ENCODE data around the gene GRAPL.
"Not testable (repeated sequence)": the region's sequence is repeated elsewhere in the genome, so short reads cannot be mapped to it uniquely, and the experiment has no call there.

GRAPL gene

DNA sequence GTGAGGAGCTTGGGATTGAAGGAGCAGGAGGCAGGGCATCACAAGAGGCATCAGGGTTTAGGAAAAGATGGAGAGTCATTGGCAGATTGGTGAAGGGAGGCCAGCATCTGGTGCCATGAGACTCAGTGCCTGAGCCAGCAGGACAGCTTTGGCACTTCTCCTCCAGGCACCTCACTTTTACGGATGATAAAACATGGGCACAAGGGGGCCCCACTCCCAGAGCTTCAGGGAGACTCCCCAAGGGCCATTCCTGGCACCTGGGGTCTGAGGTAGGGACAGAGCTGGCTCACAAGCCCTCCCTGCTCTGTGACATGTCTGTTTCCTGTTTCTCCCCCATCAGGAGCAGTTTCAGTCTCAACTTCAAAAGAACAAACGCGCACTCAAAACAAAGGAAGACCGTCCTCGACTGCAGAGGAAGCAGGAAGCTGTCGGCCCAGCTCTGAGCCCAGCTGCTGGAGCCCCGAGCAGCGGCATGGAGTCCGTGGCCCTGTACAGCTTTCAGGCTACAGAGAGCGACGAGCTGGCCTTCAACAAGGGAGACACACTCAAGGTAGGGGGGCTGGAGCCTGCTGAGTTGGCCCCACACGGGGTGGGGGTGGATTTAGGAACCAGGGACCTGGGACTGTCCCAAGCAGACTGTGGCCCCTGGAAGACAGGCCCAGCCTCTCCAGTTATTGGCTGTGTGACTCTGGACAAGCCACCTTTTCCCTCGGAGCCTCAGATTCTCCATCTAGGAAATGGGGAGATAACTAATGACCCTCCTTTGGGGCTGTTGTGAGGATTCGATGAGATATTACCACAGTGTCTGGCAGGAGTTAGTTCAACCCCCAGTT lies at the start of gene GRAPL:
Gene GRAPL (plus strand): TSS at position 442 of the 833 bp plus-strand sequence. CDS start 31 bp downstream, at position 473.
- not testable (repeated sequence) for DNase-seq

DNA sequence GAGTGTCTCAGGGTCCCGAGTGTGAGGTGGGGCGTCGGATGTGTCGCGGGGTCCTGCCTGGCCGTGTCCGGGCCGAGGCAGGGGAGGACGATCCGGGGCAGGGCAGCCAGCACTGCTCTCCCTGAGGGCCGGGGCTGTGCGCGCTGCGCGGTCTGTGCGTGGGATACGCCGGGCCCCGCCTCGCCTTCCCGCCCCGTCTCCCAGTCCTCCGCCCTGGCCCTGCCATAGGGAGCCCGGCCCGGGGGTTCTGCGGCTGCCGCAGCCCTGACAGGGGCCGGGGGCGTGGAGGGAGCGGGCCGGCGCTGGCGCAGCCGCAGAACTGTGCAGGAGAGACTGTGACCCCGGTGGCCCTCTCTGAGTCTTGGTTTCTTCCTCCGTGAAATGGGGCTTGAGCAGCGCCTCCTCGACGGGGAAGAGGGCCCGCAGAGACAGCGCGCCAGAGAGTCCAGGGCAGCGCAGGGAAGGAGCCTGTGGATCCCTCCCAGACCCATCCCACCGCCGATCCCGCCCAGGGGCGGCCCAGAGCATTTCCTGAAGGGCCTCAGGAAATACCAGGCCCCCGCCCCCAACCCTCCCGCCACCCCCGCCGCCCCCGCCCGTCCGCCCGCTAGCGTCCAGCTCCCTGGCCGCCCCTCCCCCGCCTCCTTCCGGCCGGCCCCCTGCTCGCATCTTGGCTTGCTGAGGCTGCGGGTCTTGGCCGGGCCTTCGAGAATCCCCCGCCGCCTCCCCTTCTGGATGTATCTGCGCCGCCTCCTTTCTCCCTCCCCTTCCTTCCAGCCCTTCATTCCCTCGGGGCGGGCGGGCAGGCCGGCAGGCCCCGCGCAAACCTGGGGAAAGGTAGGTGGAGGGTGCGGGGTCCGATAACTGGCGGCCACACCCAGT lies 38.3 kb upstream of the GRAPL start:
- not testable (repeated sequence) for DNase-seq

GRCh38 chr17:19090058-19090772 lies 37.2 kb upstream of the GRAPL start:
- DNase-seq: not testable (repeated sequence)

GRCh38 chr17:19092737-19093683 lies 34.4 kb upstream of the GRAPL start:
- not testable (repeated sequence) for DNase-seq

DNA sequence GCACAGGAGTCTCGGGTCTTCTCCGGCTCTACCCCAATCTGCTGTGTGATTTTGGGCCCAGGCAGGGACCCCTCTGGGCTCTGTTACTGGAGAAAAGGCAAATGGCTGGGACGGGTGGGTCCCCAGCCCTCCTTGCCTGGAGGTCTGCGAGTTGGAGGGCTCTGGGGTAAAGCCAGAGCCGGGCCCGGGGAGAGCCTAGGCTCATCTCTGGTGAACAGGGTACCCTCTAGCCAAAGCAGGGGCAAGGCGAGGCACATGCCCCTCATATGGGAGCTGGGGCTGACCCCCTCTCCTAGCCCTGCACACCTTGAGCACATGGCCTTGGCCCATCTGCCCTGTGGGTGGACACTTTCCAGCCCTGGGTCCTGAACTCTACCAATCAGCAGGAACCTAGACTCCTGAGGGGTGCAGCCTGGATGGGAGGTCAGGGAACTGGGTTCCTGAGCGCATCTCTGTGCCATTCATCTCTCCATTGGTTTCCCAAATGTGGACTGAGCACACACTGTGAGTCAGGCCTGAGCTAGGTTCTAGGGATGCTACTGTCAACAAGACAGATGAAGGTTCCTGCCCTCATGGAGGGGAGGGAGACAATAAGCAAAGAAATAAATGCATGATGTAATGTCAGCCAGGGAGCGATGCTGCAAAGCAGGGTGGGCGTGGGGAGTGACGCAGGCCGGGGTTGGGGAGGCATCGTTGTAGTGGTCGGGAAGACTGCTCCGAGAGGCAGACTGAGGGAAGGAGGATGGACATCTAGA lies 33.5 kb upstream of the GRAPL start:
- DNase-seq: not testable (repeated sequence)

GRCh38 chr17:19108517-19108916 lies 18.9 kb upstream of the GRAPL start:
- DNase-seq: not testable (repeated sequence)

DNA sequence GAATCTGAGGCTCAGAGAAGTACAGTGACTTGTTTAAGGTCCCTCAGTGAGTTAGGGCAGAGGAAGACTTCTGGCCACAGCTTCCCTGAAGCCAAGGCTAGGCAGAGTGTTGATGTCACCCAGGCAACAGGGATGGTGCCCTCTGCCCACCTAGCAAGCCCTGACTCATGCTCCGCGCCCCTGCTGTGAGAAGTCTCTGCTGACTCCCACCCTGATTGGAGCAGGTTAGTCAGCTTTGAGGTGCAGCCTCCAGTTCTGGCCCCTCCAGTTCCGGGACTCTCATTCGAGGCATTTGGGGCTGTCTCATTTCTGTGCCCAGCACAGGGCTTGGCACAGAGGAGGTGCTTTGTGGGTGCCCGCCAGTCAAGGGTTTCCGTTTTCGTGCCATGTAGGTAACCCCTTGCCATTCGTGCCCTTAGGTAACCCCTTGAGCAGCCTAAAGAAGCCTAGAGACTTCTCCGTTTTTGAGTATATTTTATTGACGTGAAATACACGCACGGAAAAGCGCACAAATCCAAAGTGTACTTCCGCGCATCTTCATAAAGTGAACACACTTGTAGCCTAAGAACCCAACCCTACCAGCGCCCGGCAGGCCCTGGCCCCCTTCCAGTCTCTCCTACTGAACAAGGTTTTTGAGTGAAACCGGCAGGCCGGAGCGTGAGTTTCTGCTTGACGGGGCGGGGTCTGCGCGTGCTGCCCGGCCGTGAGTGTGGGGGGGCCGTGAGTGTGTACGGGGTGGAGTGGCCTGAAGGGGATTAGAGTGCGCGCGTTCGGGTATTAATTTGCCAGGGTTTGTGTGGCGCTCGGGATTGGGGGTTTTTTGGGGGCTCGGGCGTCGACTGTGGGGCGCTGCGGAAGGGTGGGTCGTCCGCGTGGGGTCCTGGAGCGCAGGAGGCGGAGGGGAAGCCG lies 16.9 kb upstream of the GRAPL start:
- not testable (repeated sequence) for DNase-seq

DNA sequence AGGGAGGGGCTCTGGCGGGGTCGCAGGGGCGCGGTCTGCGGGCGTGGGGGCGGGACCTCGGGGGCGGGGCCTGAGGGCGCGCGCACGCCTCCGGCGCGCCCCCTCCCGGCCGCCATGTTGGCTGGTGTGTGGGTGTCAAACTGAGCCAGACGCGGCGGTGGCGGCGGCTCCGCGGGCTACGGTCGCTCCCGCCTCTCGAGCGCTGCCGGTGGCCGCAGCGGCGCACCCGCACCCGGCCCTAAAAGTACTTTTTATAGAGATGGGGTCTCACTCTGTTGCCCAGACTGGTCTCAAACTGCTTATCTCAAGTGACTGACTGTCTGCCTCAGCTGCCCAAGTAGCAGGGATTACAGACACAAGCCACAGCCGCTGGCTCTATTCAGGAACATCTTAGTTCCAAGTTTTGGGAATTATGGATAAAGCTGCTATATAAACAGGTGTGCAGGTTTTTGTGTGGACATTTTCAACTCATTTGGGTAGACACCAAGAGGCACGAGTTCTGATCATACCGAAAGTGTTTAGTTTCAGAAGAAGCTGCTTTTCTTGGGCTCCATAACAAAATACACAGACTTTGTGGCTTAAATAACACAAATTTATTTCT lies 16.2 kb upstream of the GRAPL start:
- DNase-seq: not testable (repeated sequence)

GRCh38 chr17:19111801-19112458 lies 15.5 kb upstream of the GRAPL start:
- DNase-seq: not testable (repeated sequence)

- DNase-seq: not testable (repeated sequence)
These were observed 14.9 kb upstream of the GRAPL start for GRCh38 chr17:19112459-19112826.

- DNase-seq: not testable (repeated sequence)
These were observed 8.7 kb upstream of the GRAPL start for GRCh38 chr17:19118695-19119094.

GRCh38 chr17:19125289-19125688 lies 2.1 kb upstream of the GRAPL start:
- not testable (repeated sequence) for DNase-seq

DNA sequence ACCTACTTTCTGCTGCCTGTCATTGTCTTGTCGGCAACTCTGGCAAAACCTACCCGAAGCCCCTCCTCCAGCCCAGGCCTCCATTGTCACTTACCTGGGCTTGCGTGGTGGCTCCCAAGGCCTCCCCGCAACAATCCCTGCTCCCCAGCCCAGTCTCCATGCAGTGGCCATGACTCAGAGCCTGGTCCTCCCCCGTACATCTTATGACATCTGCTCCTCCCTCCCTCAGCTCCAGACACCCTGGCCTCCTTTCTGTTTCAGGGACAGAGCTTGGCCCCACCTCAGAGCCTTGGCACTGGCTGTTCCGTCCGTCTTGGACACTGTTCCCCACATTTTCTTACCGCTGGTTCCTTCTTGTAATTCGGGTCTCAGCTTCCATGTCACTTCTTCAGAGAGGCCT lies 2.1 kb downstream of the GRAPL start:
- not testable (repeated sequence) for DNase-seq

- not testable (repeated sequence) for DNase-seq
These were observed 3.7 kb downstream of the GRAPL start for GRCh38 chr17:19131108-19131507.

GRCh38 chr17:19131772-19132171 lies 4.4 kb downstream of the GRAPL start:
- DNase-seq: not testable (repeated sequence)

DNA sequence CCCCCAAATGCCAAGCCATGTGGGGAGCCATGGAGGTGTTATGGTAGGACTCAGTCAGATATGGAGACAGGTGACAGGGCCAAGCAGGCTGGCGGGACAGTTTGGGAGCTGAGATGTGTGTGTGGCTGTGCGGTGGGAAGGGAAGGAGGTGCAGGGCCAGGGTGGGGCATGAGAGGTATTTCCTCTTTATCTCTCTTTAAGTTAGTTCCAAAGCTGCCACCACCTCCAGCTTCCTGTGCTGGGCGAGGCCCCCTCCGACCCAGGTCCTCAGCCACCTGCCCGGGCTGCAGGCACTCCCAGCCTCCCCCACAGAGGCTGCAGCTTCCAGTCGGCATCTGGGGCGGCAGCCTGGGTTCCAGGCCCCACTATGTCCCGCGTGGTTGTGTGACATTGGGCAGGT lies 6.4 kb downstream of the GRAPL start:
- not testable (repeated sequence) for DNase-seq

DNA sequence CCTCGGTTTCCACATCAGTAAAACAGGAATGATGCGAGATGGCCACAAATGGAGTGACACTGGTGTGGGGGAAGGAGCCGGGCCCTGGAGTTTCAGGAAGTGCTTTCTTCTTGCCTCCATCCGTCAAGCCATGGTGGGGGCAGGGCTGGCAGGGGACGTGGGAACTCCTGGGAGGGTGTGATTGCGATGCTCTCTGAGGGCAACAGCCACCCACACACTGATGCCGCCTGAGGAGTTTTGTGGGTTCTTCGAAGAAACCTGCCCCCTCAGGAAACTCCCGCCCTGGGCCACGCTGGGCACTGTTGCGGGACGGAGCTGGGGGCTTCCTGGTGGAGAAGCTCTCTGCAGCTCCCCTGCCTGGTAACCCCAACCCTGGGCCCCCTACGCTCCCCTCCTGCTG lies 8.0 kb downstream of the GRAPL start:
- DNase-seq: not testable (repeated sequence)

GRCh38 chr17:19136138-19136537 lies 8.7 kb downstream of the GRAPL start:
- DNase-seq: not testable (repeated sequence)

DNA sequence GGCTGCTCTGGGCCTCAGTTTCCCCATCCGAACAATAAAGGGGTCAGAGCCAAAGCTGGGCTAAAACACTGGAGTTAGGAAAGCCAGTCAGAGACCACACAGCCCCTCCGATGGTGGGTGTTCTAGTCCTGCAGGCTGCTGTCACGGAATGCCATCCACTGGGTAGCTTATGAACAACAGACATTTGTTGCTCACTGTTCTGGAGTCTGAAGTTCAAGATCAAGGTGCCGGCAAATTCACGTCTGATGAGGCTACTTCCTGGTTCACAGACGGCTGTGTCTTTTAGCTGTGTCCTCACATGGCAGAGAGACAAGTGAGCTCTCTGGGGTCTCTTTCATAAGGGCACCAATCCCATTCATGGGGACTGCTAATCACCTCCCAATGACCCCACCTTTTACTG lies 9.2 kb downstream of the GRAPL start:
- DNase-seq: not testable (repeated sequence)

Measured in cortex of kidney (tissue), 1 donor.